PC-9 (cell line): ENCODE measurements around the gene ATAD3C.

Source experiments
- CTCF ChIP-seq: fragments of 200-600 bp; sonication (generic); conservative IDR thresholded peaks from 2 replicates; pipeline ENCODE4 v1.6.1; 2017; ENCODE audit warnings: mixed run types, antibody characterized with exemption, mild to moderate bottlenecking, moderate library complexity
- EZH2 ChIP-seq: fragments of 200-600 bp; sonication (generic); IDR thresholded peaks from 2 replicates; pipeline ENCODE4 v1.8.0; 2017; ENCODE audit warnings: antibody characterized with exemption, low read depth

GRCh38 chr1:1406101-1406820 is 43.2 kb upstream of the ATAD3C start:
- TF ChIP-seq CTCF (no peak), EZH2 (no peak)
